Erythroblast (primary cell): Measurements from ENCODE around the gene LCT.

Source experiments
- GATA1 ChIP-seq: IDR thresholded peaks from 2 replicates; pipeline ENCODE4 v1.6.1; 2011; ENCODE audit warnings: low read depth, mild to moderate bottlenecking, control low read depth, low read length, moderate library complexity
- POLR2A ChIP-seq: IDR thresholded peaks from 2 replicates; pipeline ENCODE4 v1.6.1; 2011; ENCODE audit warnings: mild to moderate bottlenecking, low read length

GRCh38 chr2:135786823-135787222 is 50.2 kb downstream of the LCT start:
- no peak for TF ChIP-seq POLR2A
- TF ChIP-seq GATA1 = no peak
